AG04449 (cell line): ENCODE data around the gene GINS3.

Experiments used
- CTCF ChIA-PET: fragments of 350-600 bp; formaldehyde crosslinking; extraction: SDS; loops from one replicate; lab custom pipeline; 2021; ENCODE audit warnings: antibody characterized with exemption; lab: Yijun Ruan, JAX
- POLR2A ChIA-PET: fragments of 400-600, 350-600 bp; formaldehyde crosslinking; extraction: SDS; loops from one replicate; lab custom pipeline; 2020; ENCODE audit warnings: antibody characterized with exemption, inconsistent platforms; lab: Yijun Ruan, JAX
- DNase-seq: peaks from one replicate; pipeline ENCODE4 v3.0.0-alpha.2; 2010; ENCODE audit warnings: low read depth, low spot score
- H3K4me3 ChIP-seq: 2 replicates; pipeline ENCODE4 v1.5.1; 2011; ENCODE audit warnings: low read depth, mild to moderate bottlenecking, control low read depth, low read length
- CTCF ChIP-seq: IDR thresholded peaks from one replicate; pipeline ENCODE4 v1.5.1; 2011; ENCODE audit warnings: mild to moderate bottlenecking, moderate library complexity, low read length, control low read depth, inconsistent platforms; ENCODE audit not compliant: insufficient read depth; ENCODE audit errors: missing control alignments

Gene GINS3

GRCh38 chr16:58435779-58436178 is 43.5 kb downstream of the GINS3 start:
- ChIA-PET POLR2A (no interaction called here), CTCF (no interaction called here)
- no peak for TF ChIP-seq CTCF
- no peak for DNase-seq
- H3K4me3 ChIP-seq = no peak overlapping the region

GRCh38 chr16:58440131-58440530 is 47.9 kb downstream of the GINS3 start:
- ChIA-PET POLR2A (no interaction called here), CTCF (no interaction called here)
- no peak for TF ChIP-seq CTCF
- no peak for DNase-seq
- H3K4me3 ChIP-seq = no peak overlapping the region

GRCh38 chr16:58442547-58442946 is 50.3 kb downstream of the GINS3 start:
- ChIA-PET CTCF (no interaction called here), POLR2A (no interaction called here)
- TF ChIP-seq CTCF = no peak
- H3K4me3 ChIP-seq = no peak overlapping the region
- DNase-seq = no peak

- no peak for DNase-seq
- ChIA-PET CTCF (interaction anchor here (1.3 to 1.5 kb wide), 2 partner anchors 107 to 108 kb away, joined by 4 to 5 read pairs; no protein-coding TSS in a partner anchor), POLR2A (no interaction called here)
- no peak for TF ChIP-seq CTCF
- H3K4me3 ChIP-seq = no peak overlapping the region
These were observed 51.5 kb downstream of the GINS3 start for GRCh38 chr16:58443783-58444182.

- ChIA-PET POLR2A (no interaction called here), CTCF (interaction anchor here (1.3 to 1.5 kb wide), 2 partner anchors 107 to 109 kb away, joined by 4 to 5 read pairs; no protein-coding TSS in a partner anchor)
- DNase-seq = no peak
- no peak overlapping the region for H3K4me3 ChIP-seq
- TF ChIP-seq CTCF = no peak
These were observed 52.0 kb downstream of the GINS3 start for GRCh38 chr16:58444265-58444664.

GRCh38 chr16:58448890-58449289 is 56.6 kb downstream of the GINS3 start:
- DNase-seq = no peak
- no peak for TF ChIP-seq CTCF
- no peak overlapping the region for H3K4me3 ChIP-seq
- ChIA-PET CTCF (interaction anchor here (1.0 kb wide), 1 partner anchor 109 kb away, joined by 3 read pairs; no protein-coding TSS in a partner anchor), POLR2A (no interaction called here)
